ENCODE results near the gene ADAMTSL1.

GRCh38 chr9:18675332-18675731 is 201.4 kb downstream of the ADAMTSL1 start:
- TF ChIP-seq, protein P1, sequence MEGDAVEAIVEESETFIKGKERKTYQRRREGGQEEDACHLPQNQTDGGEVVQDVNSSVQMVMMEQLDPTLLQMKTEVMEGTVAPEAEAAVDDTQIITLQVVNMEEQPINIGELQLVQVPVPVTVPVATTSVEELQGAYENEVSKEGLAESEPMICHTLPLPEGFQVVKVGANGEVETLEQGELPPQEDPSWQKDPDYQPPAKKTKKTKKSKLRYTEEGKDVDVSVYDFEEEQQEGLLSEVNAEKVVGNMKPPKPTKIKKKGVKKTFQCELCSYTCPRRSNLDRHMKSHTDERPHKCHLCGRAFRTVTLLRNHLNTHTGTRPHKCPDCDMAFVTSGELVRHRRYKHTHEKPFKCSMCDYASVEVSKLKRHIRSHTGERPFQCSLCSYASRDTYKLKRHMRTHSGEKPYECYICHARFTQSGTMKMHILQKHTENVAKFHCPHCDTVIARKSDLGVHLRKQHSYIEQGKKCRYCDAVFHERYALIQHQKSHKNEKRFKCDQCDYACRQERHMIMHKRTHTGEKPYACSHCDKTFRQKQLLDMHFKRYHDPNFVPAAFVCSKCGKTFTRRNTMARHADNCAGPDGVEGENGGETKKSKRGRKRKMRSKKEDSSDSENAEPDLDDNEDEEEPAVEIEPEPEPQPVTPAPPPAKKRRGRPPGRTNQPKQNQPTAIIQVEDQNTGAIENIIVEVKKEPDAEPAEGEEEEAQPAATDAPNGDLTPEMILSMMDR (IDR thresholded peaks at IDR 0.05; ENCODE audit: control extremely low read depth in 1 of 3, insufficient read depth in 1 of 3, low read depth in 1 of 3, low read length in 3 of 3) = no peak
- TF ChIP-seq CEBPB (IDR thresholded peaks at IDR 0.05; ENCODE audit: low read depth, low read length) = no peak
- TF ChIP-seq CBX8 (IDR thresholded peaks at IDR 0.05; ENCODE audit: borderline replicate concordance, low read depth, low read length) = no peak
- no peak for TF ChIP-seq ATF3 (IDR thresholded peaks at IDR 0.05; ENCODE audit: insufficient read depth, low read depth, low read length)
- no peak for TF ChIP-seq RAD21 (IDR thresholded peaks at IDR 0.05 in 1 of 2, conservative IDR thresholded peaks at IDR 0.05 in 1 of 2; ENCODE audit: low read depth in 2 of 2, low read length in 2 of 2)
- no peak for TF ChIP-seq EZH2 (IDR thresholded peaks at IDR 0.05; ENCODE audit: low read depth, low read length, severe bottlenecking)
- TF ChIP-seq, protein P2, sequence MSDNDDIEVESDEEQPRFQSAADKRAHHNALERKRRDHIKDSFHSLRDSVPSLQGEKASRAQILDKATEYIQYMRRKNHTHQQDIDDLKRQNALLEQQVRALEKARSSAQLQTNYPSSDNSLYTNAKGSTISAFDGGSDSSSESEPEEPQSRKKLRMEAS (IDR thresholded peaks at IDR 0.05) = no peak
- TF ChIP-seq POLR2A (IDR thresholded peaks at IDR 0.05; ENCODE audit: control extremely low read depth in 1 of 2, low read depth in 2 of 2, low read length in 2 of 2) = no peak
- TF ChIP-seq ZNF274 (IDR thresholded peaks at IDR 0.05; ENCODE audit: borderline replicate concordance, extremely low read depth, low read length) = no peak
- no peak for TF ChIP-seq KDM1A (IDR thresholded peaks at IDR 0.05; ENCODE audit: borderline replicate concordance, low read length)
- TF ChIP-seq RXRA (IDR thresholded peaks at IDR 0.05; ENCODE audit: insufficient read depth, low read depth, low read length) = no peak
- TF ChIP-seq GABPA (IDR thresholded peaks at IDR 0.05; ENCODE audit: borderline replicate concordance, insufficient read depth, low read length) = no peak
- TF ChIP-seq, protein P3, sequence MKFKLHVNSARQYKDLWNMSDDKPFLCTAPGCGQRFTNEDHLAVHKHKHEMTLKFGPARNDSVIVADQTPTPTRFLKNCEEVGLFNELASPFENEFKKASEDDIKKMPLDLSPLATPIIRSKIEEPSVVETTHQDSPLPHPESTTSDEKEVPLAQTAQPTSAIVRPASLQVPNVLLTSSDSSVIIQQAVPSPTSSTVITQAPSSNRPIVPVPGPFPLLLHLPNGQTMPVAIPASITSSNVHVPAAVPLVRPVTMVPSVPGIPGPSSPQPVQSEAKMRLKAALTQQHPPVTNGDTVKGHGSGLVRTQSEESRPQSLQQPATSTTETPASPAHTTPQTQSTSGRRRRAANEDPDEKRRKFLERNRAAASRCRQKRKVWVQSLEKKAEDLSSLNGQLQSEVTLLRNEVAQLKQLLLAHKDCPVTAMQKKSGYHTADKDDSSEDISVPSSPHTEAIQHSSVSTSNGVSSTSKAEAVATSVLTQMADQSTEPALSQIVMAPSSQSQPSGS (IDR thresholded peaks at IDR 0.05; ENCODE audit: low read length) = no peak
- no peak for TF ChIP-seq TAF1 (IDR thresholded peaks at IDR 0.05; ENCODE audit: low read depth, low read length)

All from H1 (cell line).